Neural progenitor cell (in vitro differentiated cells): ENCODE measurements around the gene ZNF556. TPM values are rescaled to one million over a fixed set of nuclear protein-coding genes. Genes with fewer than 3 reads are reported as not detected.
"Not testable (repeated sequence)": the region's sequence is repeated elsewhere in the genome, so short reads cannot be mapped to it uniquely, and the experiment has no call there.

Source experiments
- DNase-seq: peaks from one replicate; pipeline ENCODE4 v3.0.0-alpha.2; 2016; ENCODE audit warnings: low spot score
- H2AFZ ChIP-seq: fragments of 200-600 bp; sonication (generic); replicated peaks from 2 replicates; pipeline ENCODE4 v1.6.1; 2016; ENCODE audit warnings: antibody characterized with exemption
- H3F3A ChIP-seq: fragments of 200-600 bp; sonication (generic); 2 replicates; pipeline ENCODE4 v1.6.1; 2016; ENCODE audit warnings: antibody characterized with exemption, low read depth
- H3K27ac ChIP-seq: fragments of 200-600 bp; sonication (generic); 2 replicates; pipeline ENCODE4 v1.5.1; 2016; ENCODE audit warnings: mild to moderate bottlenecking
- H3K27me3 ChIP-seq: fragments of 200-600 bp; sonication (generic); 2 replicates; pipeline ENCODE4 v1.6.1; 2016; ENCODE audit warnings: mild to moderate bottlenecking, moderate library complexity
- H3K36me3 ChIP-seq: fragments of 200-600 bp; sonication (generic); 2 replicates; pipeline ENCODE4 v1.5.1; 2016
- H3K4me1 ChIP-seq: fragments of 200-600 bp; sonication (generic); 2 replicates; pipeline ENCODE4 v1.6.1; 2016; ENCODE audit warnings: mixed run types
- H3K4me2 ChIP-seq: fragments of 200-600 bp; sonication (generic); 2 replicates; pipeline ENCODE4 v1.6.1; 2016
- H3K4me3 ChIP-seq: fragments of 200-600 bp; sonication (generic); 2 replicates; pipeline ENCODE4 v1.5.1; 2016
- H3K79me2 ChIP-seq: fragments of 200-600 bp; sonication (generic); 2 replicates; pipeline ENCODE4 v1.6.1; 2016; ENCODE audit warnings: low read depth
- H3K9ac ChIP-seq: fragments of 200-600 bp; sonication (generic); 2 replicates; pipeline ENCODE4 v1.6.1; 2016
- H3K9me3 ChIP-seq: fragments of 200-600 bp; sonication (generic); 2 replicates; pipeline ENCODE4 v1.5.1; 2016; ENCODE audit warnings: low read depth
- H4K20me1 ChIP-seq: fragments of 200-600 bp; sonication (generic); 2 replicates; pipeline ENCODE4 v1.6.1; 2016; ENCODE audit warnings: low read depth
- H3K27ac Mint-ChIP-seq: 3 replicates; pipeline ENCODE4 v1.8.0; 2021; ENCODE audit warnings: mixed read lengths
- H3K27me3 Mint-ChIP-seq: 2 replicates; pipeline ENCODE4 v1.8.0; 2022; ENCODE audit warnings: low read depth, mild to moderate bottlenecking, inconsistent platforms, moderate library complexity, mixed read lengths; ENCODE audit not compliant: insufficient read depth
- H3K36me3 Mint-ChIP-seq: 3 replicates; pipeline ENCODE4 v1.8.0; 2021; ENCODE audit warnings: mixed read lengths
- H3K4me1 Mint-ChIP-seq: 3 replicates; pipeline ENCODE4 v1.8.0; 2021; ENCODE audit warnings: mixed read lengths
- H3K4me3 Mint-ChIP-seq: 3 replicates; pipeline ENCODE4 v1.8.0; 2021; ENCODE audit warnings: mild to moderate bottlenecking, moderate library complexity, mixed read lengths
- H3K9me3 Mint-ChIP-seq: 3 replicates; pipeline ENCODE4 v1.8.0; 2020; ENCODE audit warnings: mixed read lengths
- CTCF ChIP-seq: fragments of 200-600 bp; sonication (generic); IDR thresholded peaks from 2 replicates; pipeline ENCODE4 v1.5.1; 2017; ENCODE audit warnings: antibody characterized with exemption, mild to moderate bottlenecking
- EZH2 ChIP-seq: fragments of 200-600 bp; sonication (generic); IDR thresholded peaks from 2 replicates; pipeline ENCODE4 v1.6.1; 2017; ENCODE audit warnings: antibody characterized with exemption, mild to moderate bottlenecking, moderate library complexity
- EZH2phosphoT487 ChIP-seq: fragments of 200-600 bp; sonication (generic); IDR thresholded peaks from 2 replicates; pipeline ENCODE4 v1.6.1; 2017; ENCODE audit warnings: antibody characterized with exemption
- total RNA-seq: library from RNA; depleted of rRNA; stranded (reverse); fragments of >200 nt; gene quantifications from 2 replicates; pipeline ENCODE4 v1.2.3, GENCODE V29; 2015; ENCODE audit warnings: low replicate concordance

ZNF556 gene
- total RNA-seq, 1 donor from 2014 or later, result not detected

DNA sequence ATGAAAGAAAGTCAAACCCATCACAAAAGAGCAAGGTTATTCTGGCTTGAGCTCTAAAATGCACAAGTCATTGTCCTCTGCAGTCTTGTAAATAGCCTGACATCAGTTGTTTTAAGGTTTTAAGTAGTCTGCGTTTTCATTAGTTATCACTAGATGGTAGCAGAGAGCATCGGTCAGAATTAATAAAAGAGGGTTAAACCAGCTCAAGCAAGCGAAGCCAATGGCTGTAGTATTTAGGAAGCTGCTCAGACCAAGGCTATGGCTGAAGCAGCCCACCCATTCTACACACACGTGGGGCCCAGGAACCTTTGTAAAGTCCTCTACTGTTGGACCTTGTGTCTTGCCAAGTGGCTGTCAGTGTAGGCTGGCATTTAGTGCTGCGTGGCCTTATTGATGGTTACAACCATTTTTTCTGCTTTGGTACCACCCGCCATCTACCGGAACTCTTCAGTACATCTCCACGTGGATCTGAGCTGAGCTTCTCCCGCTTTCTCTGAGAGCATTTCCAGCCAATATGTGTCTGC is 20.3 kb downstream of the ZNF556 start:
- Histone ChIP-seq H3F3A (no peaks in the 10 kb centered on the region), H3K27me3 (no peaks in the 10 kb centered on the region), H3K27ac (no peak overlapping the region), H2AFZ (peak overlapping the region; percentile 66), H4K20me1 (no peaks in the 10 kb centered on the region), H3K9me3 (no peaks in the 10 kb centered on the region), H3K4me1 (no peaks in the 10 kb centered on the region), H3K4me3 (no peak overlapping the region), H3K36me3 (no peaks in the 10 kb centered on the region), H3K79me2 (no peaks in the 10 kb centered on the region), H3K9ac (no peak overlapping the region), H3K4me2 (no peak overlapping the region)
- Mint-ChIP-seq H3K4me1 (no peaks in the 10 kb centered on the region), H3K36me3 (no peaks in the 10 kb centered on the region), H3K4me3 (no peak overlapping the region), H3K9me3 (peaks cover 25% of the 10 kb centered on the region), H3K27ac (no peak overlapping the region), H3K27me3 (peaks cover 7% of the 10 kb centered on the region)
- TF ChIP-seq EZH2, result no peak
- peak; percentile 66 for TF ChIP-seq CTCF
- peak; percentile 66 for DNase-seq

DNA sequence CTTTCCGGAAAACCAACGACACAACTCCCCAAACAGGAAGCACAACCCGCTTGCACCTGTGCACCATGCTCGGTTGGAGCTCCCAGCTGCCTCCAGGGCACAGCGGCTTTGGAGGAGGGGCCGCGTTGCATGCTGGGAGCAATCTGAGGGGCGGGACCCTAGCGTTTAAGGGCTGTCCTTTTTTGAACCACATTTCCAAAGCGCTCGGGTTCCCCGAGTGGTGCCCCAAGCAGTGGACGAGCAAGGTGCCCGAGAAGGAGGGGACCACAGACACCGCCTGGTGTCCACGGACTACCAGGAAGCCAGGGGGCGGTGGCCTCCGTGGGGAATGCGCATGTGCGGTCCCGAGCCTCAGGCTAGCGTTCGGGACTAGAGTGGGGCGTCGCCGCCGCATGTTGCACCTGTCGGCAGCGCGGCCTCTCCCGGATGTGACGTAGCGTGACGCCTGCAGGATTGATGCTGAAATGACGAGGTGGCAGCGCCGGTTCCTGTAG is 21.6 kb downstream of the ZNF556 start:
- H3K4me3 ChIP-seq, result no peak overlapping the region
- H3K27me3 Mint-ChIP-seq, result peaks cover 7% of the 10 kb centered on the region
- peaks cover 22% of the 10 kb centered on the region for H3K9me3 Mint-ChIP-seq
- H3K36me3 Mint-ChIP-seq, result no peaks in the 10 kb centered on the region
- H3K9ac ChIP-seq, result no peak overlapping the region
- no peak for DNase-seq
- H3K4me3 Mint-ChIP-seq, result no peak overlapping the region
- no peak for TF ChIP-seq EZH2
- no peak for TF ChIP-seq EZH2phosphoT487
- TF ChIP-seq CTCF, result no peak
- no peaks in the 10 kb centered on the region for H3K9me3 ChIP-seq
- H3K4me1 Mint-ChIP-seq, result no peaks in the 10 kb centered on the region
- H3K79me2 ChIP-seq, result no peaks in the 10 kb centered on the region
- H4K20me1 ChIP-seq, result no peaks in the 10 kb centered on the region
- H3K27ac Mint-ChIP-seq, result no peak overlapping the region
- no peaks in the 10 kb centered on the region for H3K4me1 ChIP-seq
- H2AFZ ChIP-seq, result no peak overlapping the region
- H3K27ac ChIP-seq, result no peak overlapping the region
- H3K36me3 ChIP-seq, result no peaks in the 10 kb centered on the region
- no peaks in the 10 kb centered on the region for H3K27me3 ChIP-seq
- no peak overlapping the region for H3K4me2 ChIP-seq
- H3F3A ChIP-seq, result no peaks in the 10 kb centered on the region

GRCh38 chr19:2890531-2890930 is 23.4 kb downstream of the ZNF556 start:
- not testable (repeated sequence) for H3K27me3 Mint-ChIP-seq, H2AFZ ChIP-seq, DNase-seq, H3K36me3 ChIP-seq, H3K4me2 ChIP-seq, H4K20me1 ChIP-seq, H3K27ac ChIP-seq, H3F3A ChIP-seq, H3K4me1 ChIP-seq, H3K9me3 ChIP-seq, H3K4me1 Mint-ChIP-seq, H3K4me3 Mint-ChIP-seq, H3K36me3 Mint-ChIP-seq, H3K27me3 ChIP-seq, H3K9ac ChIP-seq, H3K4me3 ChIP-seq, H3K79me2 ChIP-seq, H3K27ac Mint-ChIP-seq
- peaks cover 25% of the 10 kb centered on the region for H3K9me3 Mint-ChIP-seq

- peaks cover 2% of the 10 kb centered on the region for H3K4me1 Mint-ChIP-seq
- H3K4me3 Mint-ChIP-seq, result no peak overlapping the region
- no peaks in the 10 kb centered on the region for H3K36me3 ChIP-seq
- no peak overlapping the region for H3K9ac ChIP-seq
- H3K27me3 ChIP-seq, result no peaks in the 10 kb centered on the region
- H4K20me1 ChIP-seq, result no peaks in the 10 kb centered on the region
- H3K79me2 ChIP-seq, result peaks cover 6% of the 10 kb centered on the region
- H3K4me3 ChIP-seq, result no peak overlapping the region
- no peak overlapping the region for H3K4me2 ChIP-seq
- H3K36me3 Mint-ChIP-seq, result no peaks in the 10 kb centered on the region
- H3K9me3 ChIP-seq, result no peaks in the 10 kb centered on the region
- no peak for TF ChIP-seq EZH2
- no peak for TF ChIP-seq EZH2phosphoT487
- TF ChIP-seq CTCF, result no peak
- H3K27ac Mint-ChIP-seq, result no peak overlapping the region
- H3F3A ChIP-seq, result no peaks in the 10 kb centered on the region
- H2AFZ ChIP-seq, result no peak overlapping the region
- H3K27ac ChIP-seq, result no peak overlapping the region
- no peak for DNase-seq
- H3K9me3 Mint-ChIP-seq, result peaks cover 26% of the 10 kb centered on the region
- peaks cover 4% of the 10 kb centered on the region for H3K27me3 Mint-ChIP-seq
- H3K4me1 ChIP-seq, result no peaks in the 10 kb centered on the region
Measured at GRCh38 chr19:2896694-2897093, 29.6 kb downstream of the ZNF556 start.
